ENCODE data around the gene CRB3. TPM values are rescaled to one million over a fixed set of nuclear protein-coding genes. Genes with fewer than 3 reads are reported as not detected.

Gene CRB3
- total and polyA plus RNA-seq, 3 donors from 2014 or later: 1.2 to 2.3 (median 2.0) TPM

DNA sequence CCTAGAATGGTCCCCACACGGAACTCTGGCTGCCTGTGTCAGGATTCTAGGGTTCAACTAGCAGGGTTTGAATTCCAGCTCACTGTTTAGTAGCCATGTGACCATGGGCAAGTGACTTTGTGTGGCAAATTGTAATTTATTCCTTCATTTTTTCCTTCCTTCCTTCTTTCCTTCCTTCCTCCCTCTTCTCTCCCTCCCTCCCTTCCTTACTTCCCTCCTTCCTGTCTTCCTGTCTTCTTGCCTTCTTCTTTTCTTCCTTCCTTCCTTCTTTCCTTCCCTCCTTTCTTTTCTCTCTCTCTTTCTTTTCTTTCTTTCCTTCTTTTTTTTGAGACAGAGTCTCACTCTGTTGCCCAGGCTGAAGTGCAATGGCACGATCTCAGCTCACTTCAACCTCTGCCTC lies 26.1 kb downstream of the CRB3 start:
- intact Hi-C loops (cut with DNase I; ENCODE audit: low total_unique reads): no loop called here

DNA sequence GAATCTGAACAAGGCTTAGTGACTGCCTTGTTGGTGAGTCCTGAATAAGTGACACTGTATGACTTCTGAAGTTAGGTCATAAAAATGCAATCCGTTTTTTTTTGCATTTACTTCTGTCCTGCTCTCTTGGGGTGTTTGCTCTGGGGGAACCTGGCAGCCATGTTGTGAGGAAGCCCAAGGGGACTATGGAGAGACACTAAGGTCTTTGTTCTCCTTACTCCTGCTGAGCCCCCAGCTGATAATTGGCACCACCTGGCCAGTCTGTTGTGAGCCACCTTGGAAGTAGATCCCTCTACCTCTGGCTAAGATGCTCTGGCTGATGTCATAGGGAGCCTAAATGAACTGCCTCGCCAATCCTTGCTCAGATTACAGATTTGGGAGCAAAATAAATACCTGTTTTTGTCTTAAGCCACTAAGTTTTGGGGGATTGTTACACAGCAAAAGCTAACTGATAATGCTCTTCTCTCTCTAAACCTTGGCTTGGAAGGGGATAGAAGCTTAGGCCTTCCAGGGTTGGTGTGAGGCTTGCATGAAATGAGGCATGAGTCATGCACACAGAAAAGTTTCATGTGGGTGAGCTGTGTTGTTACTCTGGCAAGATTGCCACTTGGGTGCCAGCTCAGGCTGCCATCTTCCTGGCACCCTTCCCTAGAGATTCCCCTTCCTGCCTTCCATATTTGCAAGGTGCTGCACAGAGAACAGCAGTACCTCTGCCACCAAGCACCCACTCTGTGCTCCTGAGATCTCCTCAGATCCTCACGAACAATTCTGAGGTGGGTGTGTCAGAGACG lies 27.9 kb downstream of the CRB3 start:
- DNase-seq: no peak
- Histone ChIP-seq H3K9me3 (no peaks in the 10 kb centered on the region), H3K4me3 (no peak overlapping the region), H3K4me1 (no peaks in the 10 kb centered on the region), H3K36me3 (ENCODE audit: low read depth, missing control alignments) (no peaks in the 10 kb centered on the region), H3K27me3 (no peaks in the 10 kb centered on the region), H3K27ac (no peak overlapping the region)
- TF ChIP-seq, protein P1, sequence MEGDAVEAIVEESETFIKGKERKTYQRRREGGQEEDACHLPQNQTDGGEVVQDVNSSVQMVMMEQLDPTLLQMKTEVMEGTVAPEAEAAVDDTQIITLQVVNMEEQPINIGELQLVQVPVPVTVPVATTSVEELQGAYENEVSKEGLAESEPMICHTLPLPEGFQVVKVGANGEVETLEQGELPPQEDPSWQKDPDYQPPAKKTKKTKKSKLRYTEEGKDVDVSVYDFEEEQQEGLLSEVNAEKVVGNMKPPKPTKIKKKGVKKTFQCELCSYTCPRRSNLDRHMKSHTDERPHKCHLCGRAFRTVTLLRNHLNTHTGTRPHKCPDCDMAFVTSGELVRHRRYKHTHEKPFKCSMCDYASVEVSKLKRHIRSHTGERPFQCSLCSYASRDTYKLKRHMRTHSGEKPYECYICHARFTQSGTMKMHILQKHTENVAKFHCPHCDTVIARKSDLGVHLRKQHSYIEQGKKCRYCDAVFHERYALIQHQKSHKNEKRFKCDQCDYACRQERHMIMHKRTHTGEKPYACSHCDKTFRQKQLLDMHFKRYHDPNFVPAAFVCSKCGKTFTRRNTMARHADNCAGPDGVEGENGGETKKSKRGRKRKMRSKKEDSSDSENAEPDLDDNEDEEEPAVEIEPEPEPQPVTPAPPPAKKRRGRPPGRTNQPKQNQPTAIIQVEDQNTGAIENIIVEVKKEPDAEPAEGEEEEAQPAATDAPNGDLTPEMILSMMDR (IDR thresholded peaks at IDR 0.05): no peak
- no peak for TF ChIP-seq POLR2A (IDR thresholded peaks at IDR 0.05)
- intact Hi-C loops (cut with DNase I; ENCODE audit: low total_unique reads): no loop called here
- 81 to 88% methylated on average over 4 of the region's 4 CpGs for WGBS, 2 donors

More for the DNA sequence above, 26.1 kb downstream of the CRB3 start:
- Histone ChIP-seq H3K27me3 (no peaks in the 10 kb centered on the region), H3K9me3 (no peaks in the 10 kb centered on the region), H3K4me3 (no peak overlapping the region), H3K36me3 (ENCODE audit: low read depth, missing control alignments) (no peaks in the 10 kb centered on the region), H3K27ac (no peak overlapping the region), H3K4me1 (no peaks in the 10 kb centered on the region)
- 79 to 89% methylated on average over 2 of the region's 2 CpGs for WGBS, 2 donors
- DNase-seq: no peak
- no peak for TF ChIP-seq POLR2A (IDR thresholded peaks at IDR 0.05)
- TF ChIP-seq, protein P1 (IDR thresholded peaks at IDR 0.05): no peak

DNA sequence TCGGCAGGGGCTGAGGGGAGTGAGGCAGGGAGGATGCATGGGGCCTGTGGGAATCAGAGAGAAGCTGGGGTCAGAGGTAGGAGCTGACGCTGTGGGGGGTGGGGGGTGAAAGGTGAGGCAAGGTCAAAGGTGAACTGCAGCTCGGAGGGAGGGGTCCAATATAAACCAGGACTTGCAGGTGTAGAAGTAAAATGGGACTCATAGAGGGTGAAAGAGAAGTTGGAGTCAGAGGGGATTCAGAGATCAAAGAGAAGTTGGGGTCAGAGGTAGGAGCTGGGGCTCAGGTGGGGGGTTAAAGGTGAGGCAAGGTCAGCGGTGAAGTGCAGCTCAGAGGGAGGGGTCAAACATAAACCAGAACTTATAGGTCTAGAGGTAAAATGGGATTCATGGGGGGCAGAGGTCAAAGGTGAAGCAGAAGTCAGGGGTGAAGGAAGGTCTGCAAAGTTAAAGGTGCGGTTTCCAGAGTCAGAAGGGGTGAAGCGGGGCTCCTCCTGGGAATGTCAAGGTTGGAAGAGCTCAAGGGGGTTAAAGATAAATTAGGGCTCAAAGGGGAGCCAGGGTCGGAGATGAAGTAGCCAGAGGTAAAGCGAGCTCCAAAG lies 30.5 kb downstream of the CRB3 start:
- H3K4me3 ChIP-seq: no peak overlapping the region
- no peaks in the 10 kb centered on the region for H3K9me3 ChIP-seq
- WGBS, 2 donors: 71 to 75% methylated on average over 8 of the region's 8 CpGs
- intact Hi-C loops (cut with DNase I; ENCODE audit: low total_unique reads): no loop called here
- TF ChIP-seq, protein P1 (IDR thresholded peaks at IDR 0.05): no peak
- TF ChIP-seq POLR2A (IDR thresholded peaks at IDR 0.05): no peak
- no peak overlapping the region for H3K27ac ChIP-seq
- H3K27me3 ChIP-seq: no peaks in the 10 kb centered on the region
- DNase-seq: no peak
- no peaks in the 10 kb centered on the region for H3K36me3 ChIP-seq (ENCODE audit: low read depth, missing control alignments)
- H3K4me1 ChIP-seq: no peaks in the 10 kb centered on the region

DNA sequence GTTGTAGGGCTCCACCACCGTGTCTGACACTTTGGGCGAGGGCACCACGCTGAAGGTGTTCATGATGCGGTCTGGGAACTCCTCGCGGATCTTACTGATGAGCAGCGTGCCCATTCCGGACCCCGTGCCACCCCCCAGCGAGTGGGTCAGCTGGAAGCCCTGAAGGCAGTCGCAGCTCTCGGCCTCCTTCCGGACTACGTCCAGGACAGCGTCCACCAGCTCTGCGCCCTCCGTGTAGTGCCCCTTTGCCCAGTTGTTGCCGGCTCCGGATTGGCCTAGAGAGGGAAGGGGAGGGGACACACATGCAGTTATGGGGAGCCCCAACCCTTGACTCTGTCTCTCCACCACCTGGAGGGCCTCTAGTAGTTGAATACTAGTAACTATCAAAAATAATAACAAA lies 31.9 kb downstream of the CRB3 start:
- TF ChIP-seq POLR2A (IDR thresholded peaks at IDR 0.05): no peak
- TF ChIP-seq, protein P1 (IDR thresholded peaks at IDR 0.05): no peak
- Histone ChIP-seq H3K4me1 (no peaks in the 10 kb centered on the region), H3K4me3 (no peak overlapping the region), H3K36me3 (ENCODE audit: low read depth, missing control alignments) (no peaks in the 10 kb centered on the region), H3K27ac (no peak overlapping the region), H3K27me3 (no peaks in the 10 kb centered on the region), H3K9me3 (no peaks in the 10 kb centered on the region)
- DNase-seq: no peak
- intact Hi-C loops (cut with DNase I; ENCODE audit: low total_unique reads): no loop called here
- 84 to 97% methylated on average over 13 to 19 of the region's 19 CpGs for WGBS, 2 donors

Measured in testis (tissue), 3 donors.